Measurements from ENCODE around the gene LTB4R2.
A peak's percentile ranks its signal among the peaks of the same experiment; 100 is the strongest.
"Not testable (repeated sequence)": the region's sequence is repeated elsewhere in the genome, so short reads cannot be mapped to it uniquely, and the experiment has no call there.

LTB4R2 gene

DNA sequence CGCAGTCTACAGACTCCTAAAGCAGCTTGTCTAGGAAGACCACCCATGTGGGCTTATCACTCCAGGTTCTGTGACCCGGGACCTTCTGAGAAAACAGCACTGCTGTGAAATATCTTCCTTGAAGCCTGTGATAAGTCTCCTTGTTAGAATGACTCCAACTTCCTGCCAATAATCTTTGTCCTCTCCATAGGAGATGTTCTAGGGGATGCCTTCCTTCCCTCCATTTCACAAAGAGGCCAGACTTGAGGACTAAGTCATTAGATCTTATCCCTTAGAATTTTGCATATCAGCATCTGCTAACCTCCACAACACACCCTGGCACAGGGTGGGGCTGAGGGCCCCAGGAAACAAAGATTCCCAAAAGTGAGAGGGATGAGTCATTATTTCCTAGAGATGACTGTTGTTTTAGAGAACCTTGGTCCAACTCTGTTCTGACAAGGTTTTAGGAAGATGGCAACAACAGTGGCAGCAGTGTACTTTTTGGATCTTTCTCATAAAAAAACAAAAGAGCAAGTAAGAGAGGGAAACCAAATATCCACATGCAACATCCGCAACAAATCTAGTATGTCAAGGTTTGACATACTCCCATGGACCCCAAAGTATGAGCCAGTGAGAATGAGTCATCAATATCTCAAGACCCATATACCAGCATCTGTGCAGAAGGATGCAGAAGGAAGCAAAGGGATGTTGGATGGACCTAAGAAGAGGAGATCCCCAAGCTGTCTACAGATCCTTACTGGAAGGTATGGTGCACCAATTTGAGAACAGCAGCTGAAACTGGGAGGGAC lies 7.4 kb downstream of the LTB4R2 start:
- DNase-seq (ENCODE audit: low read depth in 2 of 2), result no peak

DNA sequence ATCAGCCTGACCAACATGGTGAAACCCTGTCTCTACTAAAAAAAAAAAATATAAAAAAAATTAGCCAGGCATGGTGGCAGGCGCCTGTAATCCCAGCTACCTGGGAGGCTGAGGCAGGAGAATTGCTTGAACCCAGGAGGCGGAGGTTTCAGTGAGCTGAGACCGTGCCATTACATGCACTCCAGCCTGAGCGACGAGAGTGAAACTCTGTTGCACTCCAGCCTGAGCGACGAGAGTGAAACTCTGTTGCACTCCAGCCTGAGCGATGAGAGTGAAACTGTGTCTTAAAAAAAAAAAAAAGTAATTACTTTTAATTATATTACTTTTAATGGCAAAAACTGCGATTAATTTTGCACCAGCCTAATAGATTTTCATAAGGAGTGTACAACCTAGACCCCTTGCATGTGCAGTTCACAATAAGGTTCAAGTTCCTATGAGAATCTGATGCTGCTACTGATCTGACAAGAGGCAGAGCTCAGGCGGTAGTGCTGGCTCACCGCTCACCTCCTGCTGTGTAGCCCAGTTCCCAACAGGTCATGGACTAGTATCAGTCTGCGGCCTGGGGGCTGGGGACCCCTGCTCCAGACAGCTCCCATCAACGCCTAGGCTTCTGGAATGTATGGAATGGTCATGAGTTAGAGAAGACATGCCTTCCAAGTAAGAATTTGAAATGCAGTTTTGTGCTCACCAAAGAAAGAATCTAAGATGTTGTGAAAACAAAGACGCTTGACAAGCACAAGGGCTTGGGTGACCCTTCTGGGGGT lies 11.5 kb downstream of the LTB4R2 start:
- DNase-seq (ENCODE audit: low read depth in 2 of 2), result no peak

DNA sequence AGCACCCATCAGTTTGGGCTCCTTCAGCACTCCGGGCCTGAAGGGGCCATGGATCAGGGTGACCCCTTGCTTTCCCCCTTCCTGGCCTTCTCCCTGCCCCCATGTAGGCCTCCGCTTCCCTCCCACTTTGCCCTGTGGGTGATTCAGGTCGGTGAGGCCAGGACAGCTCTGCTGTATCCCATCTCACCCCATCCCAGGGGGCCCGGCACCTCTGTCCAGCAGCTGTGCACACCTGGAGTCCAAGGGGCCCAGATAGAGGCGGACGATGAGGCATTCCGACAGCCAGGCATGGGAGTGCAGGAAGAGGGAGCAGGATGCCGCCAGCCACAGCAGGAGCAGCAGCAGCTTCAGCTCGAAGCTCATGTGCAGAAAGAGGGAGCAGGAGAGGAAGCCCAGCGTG lies 12.7 kb downstream of the LTB4R2 start:
- DNase-seq (ENCODE audit: low read depth in 2 of 2), result no peak

DNA sequence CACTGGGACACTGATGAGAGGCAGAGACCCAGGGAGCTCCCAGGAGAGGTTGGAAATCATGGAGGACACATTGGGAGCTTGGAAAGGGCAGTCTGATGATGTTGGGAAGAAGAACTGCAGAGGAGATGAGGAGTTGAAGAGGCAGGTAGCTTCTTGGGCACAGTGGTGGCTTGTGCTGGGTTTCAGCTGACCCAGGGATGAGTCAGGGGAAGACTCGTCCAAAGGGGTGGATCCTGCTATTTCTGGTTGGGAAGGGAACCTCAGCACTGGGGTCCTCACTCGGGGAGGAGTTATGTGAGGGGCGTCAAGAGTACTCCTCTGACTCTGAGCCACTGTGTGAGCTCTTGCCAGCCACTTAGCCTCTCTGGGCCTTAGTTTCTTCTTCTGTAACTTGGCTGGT lies 13.4 kb downstream of the LTB4R2 start:
- DNase-seq (ENCODE audit: low read depth in 2 of 2), result no peak

DNA sequence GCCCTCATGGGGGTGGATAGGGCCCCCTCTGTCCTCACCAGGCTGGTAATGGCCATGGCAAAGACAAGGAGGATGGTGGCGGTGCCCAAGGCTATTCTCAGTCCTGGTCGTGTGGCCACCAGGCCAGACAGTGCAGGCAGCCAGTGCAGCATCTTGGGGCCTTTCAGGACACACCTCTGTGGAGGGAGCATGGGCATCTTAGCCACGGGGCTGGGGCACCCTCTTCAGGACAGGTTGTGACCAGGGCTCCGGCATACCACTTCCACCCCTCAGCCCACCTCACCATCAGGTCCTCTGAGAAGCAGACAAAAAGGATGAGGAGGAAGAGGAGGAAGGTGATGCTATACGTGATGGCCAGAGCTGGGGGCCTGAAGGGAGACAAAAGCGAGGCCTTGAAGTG lies 14.1 kb downstream of the LTB4R2 start:
- no peak for DNase-seq (ENCODE audit: low read depth in 2 of 2)

DNA sequence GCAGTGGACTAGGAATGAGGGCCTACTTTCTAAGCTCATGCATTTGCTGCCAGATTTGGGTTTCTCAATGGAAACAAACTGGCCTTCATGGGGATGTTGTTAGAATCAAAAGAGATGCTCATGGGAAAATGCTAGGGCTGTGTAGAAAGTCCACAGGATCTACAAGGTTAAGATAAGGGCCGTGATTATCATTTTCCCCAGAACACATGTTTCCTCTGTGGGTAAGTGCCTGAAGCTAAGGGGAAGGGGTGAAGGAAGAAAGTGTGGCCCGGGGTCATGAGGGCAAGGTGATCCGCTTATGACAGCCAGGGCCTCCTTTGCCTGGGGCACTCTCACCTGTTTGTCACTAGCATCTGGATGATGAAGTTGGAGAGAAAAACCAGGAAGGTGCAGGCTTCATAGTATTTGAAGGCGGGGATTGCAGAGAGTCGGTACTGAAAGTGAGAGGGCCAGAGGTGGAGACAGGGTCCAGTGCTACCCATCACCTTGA lies 15.1 kb downstream of the LTB4R2 start:
- DNase-seq (ENCODE audit: low read depth in 2 of 2), result no peak

DNA sequence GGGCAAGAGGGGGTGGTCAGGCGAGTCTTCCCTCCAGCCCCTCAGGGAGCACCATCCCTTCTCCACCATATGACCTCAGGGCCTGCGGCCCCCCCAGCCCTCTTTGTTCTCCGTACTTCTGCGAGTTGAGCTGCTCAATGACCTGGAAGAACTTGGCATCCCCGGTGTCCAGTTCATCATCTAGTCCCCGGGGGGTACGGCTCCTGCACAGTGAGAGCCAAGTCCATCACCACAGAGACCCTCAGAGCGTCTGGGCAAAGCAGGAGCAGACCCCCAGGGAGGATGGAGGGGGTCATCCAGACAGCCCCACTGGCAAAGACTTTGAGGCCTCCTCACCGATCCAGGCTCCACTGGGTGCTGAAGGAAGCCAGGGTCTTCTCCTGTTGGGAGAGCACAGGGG lies 16.0 kb downstream of the LTB4R2 start:
- no peak for DNase-seq (ENCODE audit: low read depth in 2 of 2)

DNA sequence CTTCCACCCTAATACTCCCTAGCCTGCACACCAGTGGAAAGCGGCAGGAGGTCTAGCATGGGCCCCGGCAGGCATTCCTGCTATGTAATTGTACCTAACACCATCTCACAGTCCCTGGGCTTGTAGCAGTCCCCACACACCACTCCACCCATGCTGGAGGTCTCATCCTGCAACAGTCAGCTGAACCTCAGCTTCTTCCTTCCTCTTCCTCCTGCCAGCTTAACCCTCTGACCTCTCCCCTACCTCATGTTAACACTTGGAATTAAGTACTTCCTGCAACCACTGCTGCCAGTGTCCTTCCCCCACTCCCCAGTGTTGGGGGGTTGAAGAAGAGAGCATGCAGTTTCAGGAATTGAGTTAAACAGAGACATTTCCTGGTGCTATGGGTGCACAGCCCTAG lies 17.4 kb downstream of the LTB4R2 start:
- DNase-seq (ENCODE audit: low read depth in 2 of 2), result no peak

DNA sequence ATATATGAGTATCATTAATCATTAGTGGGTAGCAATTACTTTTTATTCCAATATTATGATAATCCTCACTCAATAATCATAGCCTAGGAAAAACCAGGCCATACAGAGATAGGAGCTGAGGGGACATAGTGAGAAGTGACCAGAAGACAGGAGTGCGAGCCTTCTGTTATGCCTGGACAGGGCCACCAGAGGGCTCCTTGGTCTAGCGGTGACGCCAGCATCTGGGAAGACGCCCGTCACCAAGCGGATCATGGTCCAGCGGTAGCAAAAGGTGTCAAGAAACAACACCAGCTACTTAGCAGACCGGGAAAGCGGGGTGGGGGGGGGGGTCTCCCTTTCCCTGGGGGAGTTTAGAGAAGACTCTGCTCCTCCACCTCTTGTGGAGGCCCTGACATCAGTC lies 18.0 kb downstream of the LTB4R2 start:
- not testable (repeated sequence) for DNase-seq (ENCODE audit: low read depth in 2 of 2)

DNA sequence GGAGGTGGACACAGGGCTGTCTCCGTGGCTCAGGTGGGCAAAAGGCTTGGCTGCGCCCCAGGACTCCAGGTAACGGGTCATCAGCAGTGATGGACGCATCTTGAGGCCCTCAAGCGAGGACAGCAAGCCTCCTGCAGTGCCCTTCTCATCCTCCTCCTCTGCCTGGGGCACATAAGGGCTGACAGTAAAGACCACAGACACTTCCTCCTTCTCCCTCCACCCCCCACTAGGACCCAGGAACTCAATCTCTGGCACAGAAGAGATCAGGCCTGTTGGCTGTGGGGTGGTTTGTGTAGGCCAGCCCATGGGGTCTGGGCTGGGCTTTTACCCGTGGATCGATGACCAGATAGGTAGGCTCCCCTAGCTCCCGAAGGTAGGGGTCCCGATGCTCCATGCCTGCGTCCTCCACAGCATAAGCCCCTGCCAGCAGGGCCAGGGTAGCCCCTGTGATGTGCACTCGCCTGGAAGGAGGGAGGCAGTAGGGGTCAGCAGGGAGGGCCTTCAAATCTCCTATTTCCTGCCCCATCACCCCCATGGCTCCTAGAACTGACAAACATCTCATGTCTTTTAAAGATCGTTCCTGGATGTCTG lies 19.2 kb downstream of the LTB4R2 start:
- DNase-seq (ENCODE audit: low read depth in 2 of 2), result no peak

DNA sequence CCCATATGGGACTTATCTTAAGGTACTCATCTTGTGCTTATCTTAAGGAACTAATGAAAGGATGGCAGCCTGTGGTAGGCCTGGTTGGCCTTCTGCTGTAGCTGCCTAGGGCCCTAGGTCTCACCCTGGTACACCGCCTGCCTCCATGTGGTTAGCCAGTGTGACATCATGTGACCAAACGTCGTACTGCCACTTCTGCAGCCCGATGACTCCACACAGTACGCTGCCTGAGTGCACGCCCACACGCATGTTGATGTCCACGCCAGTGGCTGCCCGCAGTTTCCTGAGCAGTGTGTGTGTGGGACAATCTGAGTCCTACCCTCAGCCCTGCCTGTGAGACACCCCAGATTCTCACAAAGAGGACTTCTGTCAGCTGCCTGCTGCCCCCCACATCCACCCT lies 19.8 kb downstream of the LTB4R2 start:
- peak in 1 of 2 donors; percentile 38 for DNase-seq (ENCODE audit: low read depth in 2 of 2)

DNA sequence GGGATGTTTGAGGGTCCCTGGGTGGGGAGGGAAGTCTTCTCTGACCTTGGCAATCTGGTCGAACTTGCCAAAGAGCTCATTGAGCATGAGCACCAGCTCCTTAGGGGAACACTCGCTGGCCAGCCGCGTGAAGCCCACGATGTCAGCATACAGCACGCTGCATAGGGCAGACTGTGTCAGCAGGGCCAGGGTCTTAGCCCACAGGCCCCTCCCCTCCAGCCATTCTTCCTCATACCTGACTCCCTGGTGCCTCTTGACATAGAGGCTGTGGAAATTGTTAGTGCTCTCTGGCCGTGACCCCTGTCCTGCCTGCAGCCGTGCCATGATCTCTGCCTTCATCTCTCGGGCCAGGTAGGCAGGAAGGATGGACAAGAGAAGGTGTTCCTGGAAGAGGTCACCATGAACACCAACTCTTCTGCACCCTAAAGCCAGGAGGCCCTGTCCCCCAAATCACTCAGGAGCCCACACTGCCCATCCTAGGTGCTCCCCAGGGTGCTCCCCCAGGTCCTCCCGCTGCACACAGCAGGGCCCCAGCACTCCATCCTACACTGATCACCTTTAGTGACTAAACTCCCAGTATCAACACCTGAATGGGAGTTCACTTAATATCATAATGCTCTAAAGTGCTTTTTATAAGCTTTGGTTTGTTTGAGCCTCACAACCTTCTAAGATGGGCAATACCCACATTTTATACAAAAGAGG lies 21.2 kb downstream of the LTB4R2 start:
- DNase-seq (ENCODE audit: low read depth in 2 of 2), result no peak

DNA sequence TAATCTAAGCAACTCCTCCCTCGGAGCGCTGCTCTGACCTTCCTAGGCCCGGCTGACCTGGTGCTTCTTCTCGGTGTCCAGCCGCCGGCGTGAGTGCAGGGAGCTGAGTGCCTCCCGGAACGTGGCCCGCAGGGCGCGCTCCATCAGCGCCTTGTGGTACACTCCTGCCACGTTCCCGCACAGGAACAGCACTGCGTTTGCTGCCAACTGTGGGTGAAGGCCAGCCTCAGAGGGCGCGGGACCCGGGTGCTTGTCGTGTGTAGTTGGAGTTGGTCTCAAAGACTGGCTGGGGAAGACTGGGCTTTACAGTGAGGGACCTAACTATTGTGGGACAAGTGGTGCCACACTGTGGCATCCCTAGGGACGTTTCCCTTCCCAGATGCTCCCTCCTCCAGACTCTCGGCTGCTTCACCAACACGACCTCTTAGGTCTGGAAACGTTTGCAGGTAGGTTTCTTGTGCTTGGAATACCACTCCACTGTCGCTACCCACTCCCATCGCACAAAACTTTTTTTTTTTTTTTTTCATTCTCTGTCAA lies 21.9 kb downstream of the LTB4R2 start:
- DNase-seq (ENCODE audit: low read depth in 2 of 2), result no peak

DNA sequence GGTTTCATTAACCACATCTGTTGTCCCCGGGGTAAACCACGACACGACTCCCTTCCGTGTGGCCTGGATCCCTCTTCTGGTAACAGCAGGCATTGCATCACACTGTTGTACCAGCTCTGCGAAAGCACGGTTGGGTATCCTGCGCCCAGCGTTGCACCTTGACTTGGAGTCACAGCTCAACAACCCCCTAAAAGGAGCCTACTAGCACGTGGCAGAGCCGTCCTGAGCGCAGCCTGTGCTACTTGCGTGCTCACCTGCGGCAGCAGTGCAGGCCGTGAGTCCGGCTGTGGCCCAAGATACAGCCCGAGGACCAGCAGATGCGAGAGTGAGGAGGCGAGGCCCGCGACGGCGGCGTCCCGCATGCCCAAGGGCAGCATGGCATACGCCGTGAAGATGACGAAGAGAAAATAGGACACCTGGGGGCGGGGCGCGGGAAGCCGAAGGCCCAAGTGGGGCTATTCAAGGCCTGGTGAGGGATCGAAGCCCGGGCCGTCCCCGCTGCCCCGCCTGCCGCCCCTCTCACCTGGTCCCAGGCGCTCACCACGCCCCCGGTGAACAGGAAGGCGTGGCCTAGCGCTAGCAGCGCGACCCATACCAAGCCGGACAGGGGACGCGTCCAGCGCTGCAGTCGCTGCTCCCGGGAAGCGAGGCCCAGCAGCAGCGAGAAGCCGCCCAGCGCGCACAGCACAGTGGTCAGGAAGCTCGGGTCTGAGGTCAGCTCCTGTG lies 22.5 kb downstream of the LTB4R2 start:
- DNase-seq (ENCODE audit: low read depth in 2 of 2), result peak; percentile 79 to 81

DNA sequence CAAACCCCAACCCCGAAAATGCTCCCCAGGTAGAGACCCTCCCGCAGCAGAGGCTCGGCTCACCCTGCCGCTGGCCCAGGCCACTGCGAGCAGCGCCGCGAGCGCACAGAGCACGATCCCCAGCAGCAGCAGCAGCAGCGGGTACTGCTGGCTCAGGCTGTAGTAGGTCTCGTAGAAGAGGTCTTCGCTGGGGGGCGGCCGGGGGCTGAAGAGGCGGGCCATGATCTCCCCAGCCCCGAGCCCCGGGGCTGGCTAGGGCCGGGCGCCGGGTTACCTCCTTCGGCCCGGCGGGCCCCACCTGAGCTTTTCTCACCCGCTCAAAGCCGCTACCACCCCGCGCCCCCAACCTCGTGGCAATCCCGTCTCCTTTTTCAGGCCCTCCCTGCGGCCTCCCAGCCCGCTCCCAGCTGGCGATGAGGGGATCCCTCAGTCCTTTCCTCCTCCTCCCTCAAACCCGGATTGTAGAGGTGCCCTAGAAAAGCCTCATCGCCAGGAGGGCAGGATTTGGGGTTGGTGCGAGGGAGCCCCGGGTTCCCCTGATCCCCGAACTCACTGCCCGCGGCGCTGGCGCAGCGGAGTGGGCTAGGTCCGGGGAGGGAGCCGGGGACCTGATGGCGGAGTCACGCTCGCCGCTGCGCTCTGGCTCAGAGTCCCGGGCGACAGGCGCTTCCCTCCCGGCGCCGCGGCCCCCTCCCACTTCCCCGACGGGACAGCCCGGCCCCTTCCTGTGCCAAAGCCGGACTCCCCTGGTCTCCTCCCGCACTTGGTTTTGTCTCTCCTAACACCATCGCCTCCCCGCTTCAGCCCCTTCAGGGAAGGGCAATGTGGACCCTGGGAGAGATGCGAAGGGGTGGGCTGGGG lies 24.7 kb downstream of the LTB4R2 start, which contains the start of gene ADCY4:
ADCY4 (minus strand) TSS at position 641 of the 861 bp plus-strand sequence; CDS start at position 222, 419 bp downstream.
- DNase-seq (ENCODE audit: low read depth in 2 of 2), result no peak

DNA sequence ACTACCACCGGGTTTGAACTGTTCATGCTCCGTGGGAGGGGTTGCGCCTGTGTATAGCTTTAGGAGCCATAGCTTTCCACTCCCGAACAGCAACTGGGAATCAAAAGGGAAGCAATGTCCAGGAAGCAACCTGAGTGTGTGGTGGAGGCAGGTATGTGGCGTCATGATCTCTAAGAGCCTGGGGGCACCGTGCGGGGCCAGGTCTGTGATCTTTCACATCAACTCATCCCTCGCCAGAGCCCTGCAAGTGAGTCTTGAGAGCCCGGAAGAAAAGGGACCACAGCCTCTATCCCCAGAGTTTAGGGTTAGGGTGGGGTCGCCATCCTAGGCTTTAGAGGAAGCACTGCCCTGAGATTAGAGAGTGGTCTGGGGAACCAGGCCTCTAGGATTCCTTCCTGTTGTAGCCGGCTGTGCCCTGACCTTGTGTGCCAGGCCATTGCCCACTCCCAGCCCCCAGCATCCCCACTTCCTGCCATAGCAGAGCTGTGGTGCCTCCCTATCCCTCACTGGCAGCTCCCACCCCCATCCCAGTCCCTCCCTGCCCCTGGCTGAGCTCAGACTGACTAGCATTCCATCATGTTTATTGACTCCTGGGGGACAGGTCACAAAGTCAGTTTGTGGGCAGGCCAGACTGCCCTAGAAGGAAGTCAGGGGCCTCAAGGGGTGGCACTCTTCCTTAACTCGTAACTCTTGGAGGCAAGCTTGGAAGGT lies 25.7 kb downstream of the LTB4R2 start:
- no peak for DNase-seq (ENCODE audit: low read depth in 2 of 2)

DNA sequence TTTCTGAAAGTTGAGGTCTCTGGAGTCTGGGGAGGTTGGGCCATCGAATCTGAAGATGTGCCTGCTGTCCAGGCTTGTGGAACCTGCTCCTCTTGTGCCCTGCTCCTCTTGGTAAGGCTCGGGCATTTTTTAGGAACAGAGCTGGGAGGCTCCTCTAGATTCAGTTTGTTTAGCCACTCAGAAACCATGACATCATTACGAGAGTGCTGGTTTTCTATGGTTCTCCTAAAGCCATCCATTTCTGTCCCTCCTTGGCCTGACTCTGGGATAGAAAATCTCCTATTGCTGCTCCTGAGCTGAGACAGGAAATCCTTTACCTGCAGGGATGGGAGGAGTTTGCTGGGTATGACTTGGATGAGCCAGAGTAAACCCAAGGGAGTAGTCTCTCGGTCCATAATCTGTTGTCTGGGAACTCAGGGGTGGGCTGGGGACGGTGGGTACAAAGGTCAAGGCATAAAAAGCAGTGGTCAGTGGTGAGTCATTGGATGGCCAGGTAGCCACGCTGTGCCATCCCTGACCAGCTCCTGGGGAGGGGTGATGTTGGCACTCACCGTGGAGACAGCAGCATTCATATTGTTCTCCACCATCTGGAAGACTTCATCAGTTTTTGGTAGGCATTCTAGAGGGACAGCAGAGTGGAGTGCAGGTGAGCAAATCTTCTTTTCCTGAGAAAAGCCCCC lies 27.3 kb downstream of the LTB4R2 start:
- no peak for DNase-seq (ENCODE audit: low read depth in 2 of 2)

DNA sequence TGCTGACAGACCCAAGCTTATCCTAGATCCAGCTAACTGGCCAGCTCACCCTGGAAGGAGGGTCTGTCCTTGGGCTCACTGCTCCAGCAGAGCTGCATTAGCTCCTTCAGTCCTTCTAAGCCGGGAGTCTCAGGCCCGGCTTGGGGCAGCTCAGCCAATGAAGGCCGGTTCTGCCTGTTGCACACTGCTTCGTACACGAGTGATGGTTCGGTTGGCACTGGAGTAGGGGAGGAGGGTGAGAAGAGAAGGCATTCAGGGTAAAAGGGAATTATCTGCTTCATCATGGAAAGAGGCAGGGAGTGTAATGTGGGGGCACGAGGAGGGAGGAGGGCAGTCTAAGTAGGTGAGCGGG lies 27.9 kb downstream of the LTB4R2 start:
- DNase-seq (ENCODE audit: low read depth in 2 of 2), result no peak

DNA sequence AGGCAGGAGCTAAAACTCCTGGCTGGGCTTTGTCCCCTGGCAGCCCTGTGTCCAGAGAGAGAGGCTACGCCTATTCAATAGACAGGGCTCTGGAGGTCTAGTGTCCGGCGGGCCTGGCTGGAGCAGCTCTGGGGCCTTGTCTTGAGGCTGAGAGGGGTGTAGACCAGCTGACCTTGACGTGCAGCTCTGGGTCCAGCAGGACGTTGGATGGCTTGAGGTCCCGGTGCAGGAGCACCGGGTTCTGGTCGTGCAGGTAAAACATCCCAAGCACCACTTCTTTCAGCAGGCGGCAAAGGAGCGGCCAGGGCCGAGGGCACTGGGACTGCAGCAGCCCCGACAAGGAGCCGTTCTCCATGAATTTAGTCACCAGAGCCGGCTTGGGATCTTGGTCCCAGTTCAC lies 28.9 kb downstream of the LTB4R2 start:
- no peak for DNase-seq (ENCODE audit: low read depth in 2 of 2)
